OCI-LY3 (cell line): ENCODE data around the gene SLC1A7.

Experiments
- EZH2phosphoT487 ChIP-seq: fragments of 200-600 bp; shearing (Covaris generic); IDR thresholded peaks from 2 replicates; pipeline ENCODE4 v1.6.1; 2018; ENCODE audit warnings: antibody characterized with exemption, mixed run types, low read depth
- TF ChIP-seq, protein P1 (sequence below): fragments of 200-600, 300-600 bp; sonication (generic); IDR thresholded peaks from 2 replicates; pipeline ENCODE4 v1.5.1; 2014; ENCODE audit warnings: antibody characterized with exemption, low read length, low read depth

DNA sequence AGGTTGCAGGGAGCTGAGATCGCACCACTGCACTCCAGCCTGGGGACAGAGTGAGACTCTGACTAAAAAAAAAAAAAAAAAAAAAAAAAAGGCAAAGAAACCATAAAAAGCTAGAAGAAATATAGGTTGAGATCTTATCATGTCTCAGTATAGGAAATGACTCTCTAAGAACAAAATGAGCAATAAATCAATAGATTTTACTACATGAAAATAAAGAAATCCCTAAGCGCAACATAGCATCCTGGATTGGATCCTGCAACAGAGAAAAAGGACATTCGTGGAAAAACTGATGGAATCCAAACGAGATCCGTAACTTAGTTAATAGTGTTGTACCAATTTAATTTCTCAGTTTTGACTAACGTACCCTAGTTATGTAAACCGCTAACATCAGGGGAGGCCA is 35.3 kb downstream of the SLC1A7 start:
- TF ChIP-seq, protein P1, sequence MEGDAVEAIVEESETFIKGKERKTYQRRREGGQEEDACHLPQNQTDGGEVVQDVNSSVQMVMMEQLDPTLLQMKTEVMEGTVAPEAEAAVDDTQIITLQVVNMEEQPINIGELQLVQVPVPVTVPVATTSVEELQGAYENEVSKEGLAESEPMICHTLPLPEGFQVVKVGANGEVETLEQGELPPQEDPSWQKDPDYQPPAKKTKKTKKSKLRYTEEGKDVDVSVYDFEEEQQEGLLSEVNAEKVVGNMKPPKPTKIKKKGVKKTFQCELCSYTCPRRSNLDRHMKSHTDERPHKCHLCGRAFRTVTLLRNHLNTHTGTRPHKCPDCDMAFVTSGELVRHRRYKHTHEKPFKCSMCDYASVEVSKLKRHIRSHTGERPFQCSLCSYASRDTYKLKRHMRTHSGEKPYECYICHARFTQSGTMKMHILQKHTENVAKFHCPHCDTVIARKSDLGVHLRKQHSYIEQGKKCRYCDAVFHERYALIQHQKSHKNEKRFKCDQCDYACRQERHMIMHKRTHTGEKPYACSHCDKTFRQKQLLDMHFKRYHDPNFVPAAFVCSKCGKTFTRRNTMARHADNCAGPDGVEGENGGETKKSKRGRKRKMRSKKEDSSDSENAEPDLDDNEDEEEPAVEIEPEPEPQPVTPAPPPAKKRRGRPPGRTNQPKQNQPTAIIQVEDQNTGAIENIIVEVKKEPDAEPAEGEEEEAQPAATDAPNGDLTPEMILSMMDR = no peak
- no peak for TF ChIP-seq EZH2phosphoT487
